Panc1 (cell line): ENCODE results near the gene CYB5R4. TPM values are rescaled to one million over a fixed set of nuclear protein-coding genes. Genes with fewer than 3 reads are reported as not detected.

Experiments used
- ATAC-seq: fragments of 200-7000 bp; cut with Tn5 transposase; 2 replicates; pipeline ENCODE4 v1.9.1; 2020; ENCODE audit warnings: mild to moderate bottlenecking, moderate library complexity
- BruUV-seq: library from RNA; stranded (reverse); fragments of 400-500 nt; replicated peaks from 2 replicates; lab custom pipeline; 2021; lab: Mats Ljungman, UMichigan
- CTCF ChIA-PET: fragments of 300-600 bp; sonication (Branson Sonifier 250); formaldehyde crosslinking; loops from one replicate; lab custom pipeline; 2022; ENCODE audit warnings: antibody characterized with exemption; lab: Charles Lee
- POLR2A ChIA-PET: fragments of 300-600 bp; sonication (Branson Sonifier 250); formaldehyde crosslinking; loops from one replicate; lab custom pipeline; 2022; ENCODE audit warnings: antibody characterized with exemption; lab: Charles Lee
- DNase-seq: peaks from one replicate; pipeline ENCODE4 v3.0.0-alpha.2; 2010; ENCODE audit warnings: low read depth, low spot score
- H3K27ac ChIP-seq: 2 replicates; pipeline ENCODE4 v1.5.1; 2011; ENCODE audit warnings: mild to moderate bottlenecking, low read length, inconsistent platforms
- H3K27me3 ChIP-seq: fragments of 200-500 bp; sonication (Bioruptor generic); 2 replicates; pipeline ENCODE4 v1.6.0; 2014; ENCODE audit warnings: low read length, inconsistent platforms; ENCODE audit not compliant: control insufficient read depth, insufficient read depth
- H3K36me3 ChIP-seq: fragments of 200-500 bp; sonication (Bioruptor generic); 2 replicates; pipeline ENCODE4 v1.5.1; 2014; ENCODE audit warnings: inconsistent platforms, mild to moderate bottlenecking, low read length, moderate library complexity; ENCODE audit not compliant: control insufficient read depth, insufficient read depth
- H3K4me1 ChIP-seq: 2 replicates; pipeline ENCODE4 v1.5.1; 2011; ENCODE audit warnings: inconsistent platforms, mild to moderate bottlenecking, low read length, moderate library complexity; ENCODE audit not compliant: control insufficient read depth, insufficient read depth
- H3K4me3 ChIP-seq, 2 experiments: 2 replicates each; pipeline ENCODE4 v1.5.1; 2011 to 2012; ENCODE audit warnings: low read depth in 2 of 2, low read length in 2 of 2, mild to moderate bottlenecking in 2 of 2, inconsistent platforms in 1 of 2, moderate library complexity in 1 of 2
- H3K9me3 ChIP-seq: fragments of 200-500 bp; sonication (Bioruptor generic); 2 replicates; pipeline ENCODE4 v1.5.1; 2014; ENCODE audit warnings: low read depth, mild to moderate bottlenecking, inconsistent platforms, low read length, moderate library complexity; ENCODE audit not compliant: control insufficient read depth, insufficient read depth
- POLR2AphosphoS5 ChIP-seq: IDR thresholded peaks from 2 replicates; pipeline ENCODE4 v1.6.1; 2012; ENCODE audit warnings: mild to moderate bottlenecking, low read depth, low read length, moderate library complexity
- SIN3A ChIP-seq: IDR thresholded peaks from 2 replicates; pipeline ENCODE4 v1.6.1; 2012; ENCODE audit warnings: low read depth, mild to moderate bottlenecking, low read length, moderate library complexity, borderline replicate concordance; ENCODE audit not compliant: insufficient read depth
- TCF7L2 ChIP-seq: IDR thresholded peaks from 2 replicates; pipeline ENCODE4 v1.6.1; 2011; ENCODE audit warnings: mild to moderate bottlenecking, low read depth, low read length, inconsistent platforms
- in situ Hi-C: cut with HindIII; loops from 2 replicates; pipeline ENCODE4 v1.10.0; 2016; ENCODE audit warnings: low sequenced_read_pairs, low pct_unique_long_range_greater_than_20kb
- intact Hi-C: fragments of 100-400 bp; cut with micrococcal nuclease; formaldehyde crosslinking; loops from one replicate; pipeline ENCODE4 v1.10.0; 2022; ENCODE audit not compliant: unreplicated experiment
- total RNA-seq: library from RNA; stranded (reverse); gene quantifications from one replicate; pipeline ENCODE4 v1.2.1, GENCODE V29; 2021; ENCODE audit not compliant: unreplicated experiment
- TF ChIP-seq, protein P1 (sequence below): fragments of 450-650 bp; IDR thresholded peaks from 2 replicates; pipeline ENCODE4 v1.5.1; 2017; ENCODE audit warnings: mild to moderate bottlenecking
- TF ChIP-seq, protein P2 (sequence below), 2 experiments: IDR thresholded peaks; 2 replicates each; pipeline ENCODE4 v1.6.1; 2011 to 2012; ENCODE audit warnings: low read depth in 2 of 2, control low read depth in 1 of 2, low read length in 1 of 2, mild to moderate bottlenecking in 1 of 2, moderate library complexity in 1 of 2; ENCODE audit not compliant: insufficient read depth in 1 of 2

Gene CYB5R4
- total RNA-seq, 1 experiment from 2014 or later: 31.7 TPM

DNA sequence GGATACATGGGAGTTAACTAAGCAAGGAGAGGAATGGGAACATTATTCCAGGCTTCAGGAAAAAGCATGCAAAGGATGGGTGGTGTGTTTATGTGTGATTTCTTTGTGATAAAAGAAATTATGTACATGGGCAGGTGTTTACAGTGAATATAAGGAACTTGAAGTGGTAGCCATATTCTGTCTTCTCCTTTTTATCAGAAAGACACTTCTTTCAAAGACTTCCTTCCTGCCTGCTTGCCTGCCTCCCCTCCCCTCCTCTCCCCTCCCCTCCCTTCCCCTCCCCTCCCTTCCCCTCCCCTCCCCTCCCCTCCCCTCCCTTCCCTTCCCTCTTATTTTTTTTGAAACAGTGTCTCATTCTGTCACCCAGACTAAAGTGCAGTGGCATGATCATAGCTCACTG is 14.4 kb downstream of the CYB5R4 start:
- in situ Hi-C loops: no loop called here
- Histone ChIP-seq H3K4me1 (no peaks in the 10 kb centered on the region), H3K9me3 (no peaks in the 10 kb centered on the region), H3K27ac (no peak overlapping the region), H3K36me3 (no peaks in the 10 kb centered on the region), H3K27me3 (no peaks in the 10 kb centered on the region), H3K4me3 (no peak overlapping the region)
- CTCF ChIA-PET: no interaction called here
- DNase-seq (no peak), ATAC-seq (no peak)
- TF ChIP-seq, protein P1, sequence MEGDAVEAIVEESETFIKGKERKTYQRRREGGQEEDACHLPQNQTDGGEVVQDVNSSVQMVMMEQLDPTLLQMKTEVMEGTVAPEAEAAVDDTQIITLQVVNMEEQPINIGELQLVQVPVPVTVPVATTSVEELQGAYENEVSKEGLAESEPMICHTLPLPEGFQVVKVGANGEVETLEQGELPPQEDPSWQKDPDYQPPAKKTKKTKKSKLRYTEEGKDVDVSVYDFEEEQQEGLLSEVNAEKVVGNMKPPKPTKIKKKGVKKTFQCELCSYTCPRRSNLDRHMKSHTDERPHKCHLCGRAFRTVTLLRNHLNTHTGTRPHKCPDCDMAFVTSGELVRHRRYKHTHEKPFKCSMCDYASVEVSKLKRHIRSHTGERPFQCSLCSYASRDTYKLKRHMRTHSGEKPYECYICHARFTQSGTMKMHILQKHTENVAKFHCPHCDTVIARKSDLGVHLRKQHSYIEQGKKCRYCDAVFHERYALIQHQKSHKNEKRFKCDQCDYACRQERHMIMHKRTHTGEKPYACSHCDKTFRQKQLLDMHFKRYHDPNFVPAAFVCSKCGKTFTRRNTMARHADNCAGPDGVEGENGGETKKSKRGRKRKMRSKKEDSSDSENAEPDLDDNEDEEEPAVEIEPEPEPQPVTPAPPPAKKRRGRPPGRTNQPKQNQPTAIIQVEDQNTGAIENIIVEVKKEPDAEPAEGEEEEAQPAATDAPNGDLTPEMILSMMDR: no peak
- TF ChIP-seq POLR2AphosphoS5 (no peak), SIN3A (no peak), TCF7L2 (no peak)
- TF ChIP-seq, protein P2, sequence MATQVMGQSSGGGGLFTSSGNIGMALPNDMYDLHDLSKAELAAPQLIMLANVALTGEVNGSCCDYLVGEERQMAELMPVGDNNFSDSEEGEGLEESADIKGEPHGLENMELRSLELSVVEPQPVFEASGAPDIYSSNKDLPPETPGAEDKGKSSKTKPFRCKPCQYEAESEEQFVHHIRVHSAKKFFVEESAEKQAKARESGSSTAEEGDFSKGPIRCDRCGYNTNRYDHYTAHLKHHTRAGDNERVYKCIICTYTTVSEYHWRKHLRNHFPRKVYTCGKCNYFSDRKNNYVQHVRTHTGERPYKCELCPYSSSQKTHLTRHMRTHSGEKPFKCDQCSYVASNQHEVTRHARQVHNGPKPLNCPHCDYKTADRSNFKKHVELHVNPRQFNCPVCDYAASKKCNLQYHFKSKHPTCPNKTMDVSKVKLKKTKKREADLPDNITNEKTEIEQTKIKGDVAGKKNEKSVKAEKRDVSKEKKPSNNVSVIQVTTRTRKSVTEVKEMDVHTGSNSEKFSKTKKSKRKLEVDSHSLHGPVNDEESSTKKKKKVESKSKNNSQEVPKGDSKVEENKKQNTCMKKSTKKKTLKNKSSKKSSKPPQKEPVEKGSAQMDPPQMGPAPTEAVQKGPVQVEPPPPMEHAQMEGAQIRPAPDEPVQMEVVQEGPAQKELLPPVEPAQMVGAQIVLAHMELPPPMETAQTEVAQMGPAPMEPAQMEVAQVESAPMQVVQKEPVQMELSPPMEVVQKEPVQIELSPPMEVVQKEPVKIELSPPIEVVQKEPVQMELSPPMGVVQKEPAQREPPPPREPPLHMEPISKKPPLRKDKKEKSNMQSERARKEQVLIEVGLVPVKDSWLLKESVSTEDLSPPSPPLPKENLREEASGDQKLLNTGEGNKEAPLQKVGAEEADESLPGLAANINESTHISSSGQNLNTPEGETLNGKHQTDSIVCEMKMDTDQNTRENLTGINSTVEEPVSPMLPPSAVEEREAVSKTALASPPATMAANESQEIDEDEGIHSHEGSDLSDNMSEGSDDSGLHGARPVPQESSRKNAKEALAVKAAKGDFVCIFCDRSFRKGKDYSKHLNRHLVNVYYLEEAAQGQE (IDR thresholded peaks at IDR 0.05; ENCODE audit: insufficient read depth in 1 of 2, low read depth in 2 of 2, low read length in 1 of 2): no peak
- POLR2A ChIA-PET: no interaction called here
- intact Hi-C loops: no loop called here
- no TSS peak for BruUV-seq

DNA sequence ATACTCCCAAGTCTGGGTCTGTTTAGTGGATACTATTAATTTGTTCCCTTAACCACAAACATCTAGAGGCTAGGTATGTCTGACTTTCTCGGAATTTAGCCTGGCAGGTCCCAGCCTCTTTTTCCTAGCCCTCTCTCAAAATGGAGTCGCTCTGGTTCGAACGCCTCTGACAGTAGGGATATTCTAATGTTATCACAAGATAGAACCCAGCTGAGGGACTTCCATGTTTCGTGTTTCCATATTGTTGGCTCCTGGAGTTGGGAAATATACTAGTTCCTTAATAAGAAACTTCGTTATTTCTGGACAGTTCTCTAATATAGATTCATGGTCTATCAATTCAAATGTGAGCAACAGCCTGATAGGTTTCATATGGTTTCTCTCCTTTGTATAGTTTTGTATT is 16.4 kb downstream of the CYB5R4 start:
- no peak for ATAC-seq
- no peak for TF ChIP-seq SIN3A
- TF ChIP-seq, protein P2 (IDR thresholded peaks at IDR 0.05; ENCODE audit: insufficient read depth in 1 of 2, low read depth in 2 of 2, low read length in 1 of 2): no peak
- no peak for TF ChIP-seq POLR2AphosphoS5
- TF ChIP-seq, protein P1: no peak
- TF ChIP-seq TCF7L2: no peak
- BruUV-seq: no TSS peak
- no peak for DNase-seq
- no peaks in the 10 kb centered on the region for H3K36me3 ChIP-seq
- H3K9me3 ChIP-seq: no peaks in the 10 kb centered on the region
- no peaks in the 10 kb centered on the region for H3K4me1 ChIP-seq
- ChIA-PET POLR2A (no interaction called here), CTCF (no interaction called here)
- no peaks in the 10 kb centered on the region for H3K27me3 ChIP-seq
- in situ Hi-C loops (no loop called here), intact Hi-C loops (no loop called here)
- H3K27ac ChIP-seq: no peak overlapping the region
- no peak overlapping the region for H3K4me3 ChIP-seq
